Prostate gland (tissue), 2 donors: ENCODE results near the gene ARHGAP27.

Experiments used
- POLR2A ChIP-seq: fragments of 450-650 bp; IDR thresholded peaks from one replicate; pipeline ENCODE4 v1.6.1; 2016; ENCODE audit warnings: antibody characterized with exemption, mild to moderate bottlenecking
- POLR2AphosphoS5 ChIP-seq: sonication (generic); formaldehyde crosslinking; IDR thresholded peaks from one replicate; pipeline ENCODE4 v1.6.1; 2017; ENCODE audit warnings: antibody characterized with exemption
- TF ChIP-seq, protein P1 (sequence below), 4 experiments: fragments of 200-600 bp in 2 of 4; fragments of 450-650 bp in 2 of 4; sonication (generic) in 2 of 4; IDR thresholded peaks; 1 replicate in 3 of 4; 2 replicates in 1 of 4; pipeline ENCODE4 v1.5.1; 2016 to 2019; ENCODE audit warnings: antibody characterized with exemption in 4 of 4, mild to moderate bottlenecking in 2 of 4, moderate library complexity in 2 of 4

GRCh38 chr17:45369421-45369820 is 63.2 kb downstream of the ARHGAP27 start:
- TF ChIP-seq, protein P1, sequence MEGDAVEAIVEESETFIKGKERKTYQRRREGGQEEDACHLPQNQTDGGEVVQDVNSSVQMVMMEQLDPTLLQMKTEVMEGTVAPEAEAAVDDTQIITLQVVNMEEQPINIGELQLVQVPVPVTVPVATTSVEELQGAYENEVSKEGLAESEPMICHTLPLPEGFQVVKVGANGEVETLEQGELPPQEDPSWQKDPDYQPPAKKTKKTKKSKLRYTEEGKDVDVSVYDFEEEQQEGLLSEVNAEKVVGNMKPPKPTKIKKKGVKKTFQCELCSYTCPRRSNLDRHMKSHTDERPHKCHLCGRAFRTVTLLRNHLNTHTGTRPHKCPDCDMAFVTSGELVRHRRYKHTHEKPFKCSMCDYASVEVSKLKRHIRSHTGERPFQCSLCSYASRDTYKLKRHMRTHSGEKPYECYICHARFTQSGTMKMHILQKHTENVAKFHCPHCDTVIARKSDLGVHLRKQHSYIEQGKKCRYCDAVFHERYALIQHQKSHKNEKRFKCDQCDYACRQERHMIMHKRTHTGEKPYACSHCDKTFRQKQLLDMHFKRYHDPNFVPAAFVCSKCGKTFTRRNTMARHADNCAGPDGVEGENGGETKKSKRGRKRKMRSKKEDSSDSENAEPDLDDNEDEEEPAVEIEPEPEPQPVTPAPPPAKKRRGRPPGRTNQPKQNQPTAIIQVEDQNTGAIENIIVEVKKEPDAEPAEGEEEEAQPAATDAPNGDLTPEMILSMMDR (IDR thresholded peaks at IDR 0.05), result no peak
- TF ChIP-seq POLR2A (no peak), POLR2AphosphoS5 (no peak)
